K562 (cell line): Measurements from ENCODE around the gene ATP1A3. TPM values are rescaled to one million over a fixed set of nuclear protein-coding genes. Genes with fewer than 3 reads are reported as not detected.
A peak's percentile ranks its signal among the peaks of the same experiment; 100 is the strongest.

Source experiments
- BRD4 ChIP-seq: fragments of 200-600 bp; sonication (generic); IDR thresholded peaks from 2 replicates; pipeline ENCODE4 v1.6.1; 2017; ENCODE audit warnings: inconsistent platforms
- CBX8 ChIP-seq: fragments of 200-600 bp; sonication (generic); IDR thresholded peaks from 2 replicates; pipeline ENCODE4 v1.6.1; 2012; ENCODE audit warnings: borderline replicate concordance, mixed run types, low read depth, mild to moderate bottlenecking, moderate library complexity, mixed read lengths, low read length, control low read depth, inconsistent platforms; ENCODE audit not compliant: poor library complexity, severe bottlenecking; ENCODE audit errors: extremely low read depth
- CREB1 ChIP-seq, 2 experiments: sonication (generic) in 1 of 2; formaldehyde crosslinking in 1 of 2; IDR thresholded peaks; 2 replicates each; pipeline versions ENCODE4 v1.6.1 to v1.8.0; 2012 to 2022; ENCODE audit warnings: inconsistent platforms in 1 of 2, mild to moderate bottlenecking in 1 of 2, missing genetic modification reagents in 1 of 2, moderate library complexity in 1 of 2
- FOSL1 ChIP-seq: fragments of 200-800 bp; sonication (Bioruptor generic); conservative IDR thresholded peaks from 2 replicates; pipeline ENCODE4 v1.6.1; 2016; ENCODE audit warnings: missing genetic modification characterization, missing compliant biosample characterization
- LCOR ChIP-seq: sonication (generic); formaldehyde crosslinking; IDR thresholded peaks from 2 replicates; pipeline ENCODE4 v1.8.0; 2022; ENCODE audit warnings: mild to moderate bottlenecking, missing genetic modification reagents
- NBN ChIP-seq: fragments of 450-650 bp; IDR thresholded peaks from 2 replicates; pipeline ENCODE4 v1.6.1; 2016; ENCODE audit warnings: low read depth, mild to moderate bottlenecking
- NCOA1 ChIP-seq: fragments of 450-650 bp; IDR thresholded peaks from 2 replicates; pipeline ENCODE4 v1.6.1; 2016; ENCODE audit warnings: low read depth
- NFIX ChIP-seq: fragments of 250-450 bp; sonication (Bioruptor Pico); IDR thresholded peaks from 2 replicates; pipeline ENCODE4 v1.4.0; 2020; ENCODE audit warnings: low read depth, mild to moderate bottlenecking, moderate library complexity
- NFXL1 ChIP-seq: fragments of 450-650 bp; formaldehyde crosslinking; IDR thresholded peaks from 2 replicates; pipeline ENCODE4 v1.4.0; 2021; ENCODE audit warnings: mild to moderate bottlenecking
- RBM14 ChIP-seq: fragments of 200-400 bp; formaldehyde crosslinking; IDR thresholded peaks from 2 replicates; pipeline ENCODE4 v1.6.1; 2018; ENCODE audit warnings: low read depth, mild to moderate bottlenecking, low read length, moderate library complexity, borderline replicate concordance; ENCODE audit not compliant: insufficient read depth
- SMC3 ChIP-seq: conservative IDR thresholded peaks from 2 replicates; pipeline ENCODE4 v1.6.1; 2011; ENCODE audit warnings: low read depth, low read length, improper control_type of control experiment; ENCODE audit not compliant: insufficient read depth
- SP1 ChIP-seq: sonication (generic); formaldehyde crosslinking; IDR thresholded peaks from 2 replicates; pipeline ENCODE4 v1.8.1; 2022; ENCODE audit warnings: mild to moderate bottlenecking, missing genetic modification reagents
- TEAD2 ChIP-seq: fragments of 450-650 bp; IDR thresholded peaks from 2 replicates; pipeline ENCODE4 v1.6.1; 2016; ENCODE audit warnings: missing genetic modification characterization, control low read depth, missing compliant biosample characterization
- ZBTB8A ChIP-seq: fragments of 450-650 bp; IDR thresholded peaks from 2 replicates; pipeline ENCODE4 v1.6.1; 2018; ENCODE audit warnings: mild to moderate bottlenecking, moderate library complexity; ENCODE audit not compliant: partially characterized antibody
- ZNF184 ChIP-seq: sonication (generic); formaldehyde crosslinking; IDR thresholded peaks from 2 replicates; pipeline ENCODE4 v1.5.0; 2020; ENCODE audit warnings: missing genetic modification reagents
- ZNF347 ChIP-seq: fragments of 450-650 bp; formaldehyde crosslinking; IDR thresholded peaks from 2 replicates; pipeline ENCODE4 v1.4.0; 2020; ENCODE audit warnings: low read depth, mild to moderate bottlenecking, moderate library complexity
- polyA plus RNA-seq, 8 experiments: library from polyadenylated mRNA; depleted of rRNA in 4 of 8; stranded (reverse) in 5 of 8; unstranded in 3 of 8; fragments of >200 nt; fragmentation: Nextera tagmentation in 2 of 8; fragmentation: Illumina TruSeq in 1 of 8; extraction: Ambion mirVana in 2 of 8; extraction: Trizol in 1 of 8; gene quantifications; 2 replicates each; pipeline versions ENCODE4 v1.2.1 to v1.2.3, GENCODE V29; 2011 to 2014; ENCODE audit warnings: inconsistent platforms in 1 of 8, missing spikeins in 1 of 8
- total RNA-seq, 7 experiments: library from RNA; depleted of rRNA in 6 of 7; stranded (reverse); fragments of >200 nt in 6 of 7; fragmentation: Illumina TruSeq in 2 of 7; extraction: Trizol in 2 of 7; gene quantifications; 2 replicates each; pipeline versions ENCODE4 v1.2.1 to v1.2.3, GENCODE V29; 2011 to 2021; ENCODE audit warnings: low replicate concordance in 1 of 7
- TF ChIP-seq, protein P1 (sequence below): fragments of 450-650 bp; IDR thresholded peaks from 2 replicates; pipeline ENCODE4 v1.6.1; 2016; ENCODE audit warnings: missing biosample characterization, missing genetic modification characterization
- TF ChIP-seq, protein P2 (sequence below): fragments of 250-450 bp; sonication (Bioruptor Pico); IDR thresholded peaks from 2 replicates; pipeline ENCODE4 v1.5.0; 2020; ENCODE audit warnings: mild to moderate bottlenecking, borderline replicate concordance

The ATP1A3 gene
- total and polyA plus RNA-seq, 9 of the 15 experiments (the other 6 are each of a cell fraction or from before 2014, with no cell fraction given) = 0.03 to 1.0 (median 0.17) TPM; not detected in 3

DNA sequence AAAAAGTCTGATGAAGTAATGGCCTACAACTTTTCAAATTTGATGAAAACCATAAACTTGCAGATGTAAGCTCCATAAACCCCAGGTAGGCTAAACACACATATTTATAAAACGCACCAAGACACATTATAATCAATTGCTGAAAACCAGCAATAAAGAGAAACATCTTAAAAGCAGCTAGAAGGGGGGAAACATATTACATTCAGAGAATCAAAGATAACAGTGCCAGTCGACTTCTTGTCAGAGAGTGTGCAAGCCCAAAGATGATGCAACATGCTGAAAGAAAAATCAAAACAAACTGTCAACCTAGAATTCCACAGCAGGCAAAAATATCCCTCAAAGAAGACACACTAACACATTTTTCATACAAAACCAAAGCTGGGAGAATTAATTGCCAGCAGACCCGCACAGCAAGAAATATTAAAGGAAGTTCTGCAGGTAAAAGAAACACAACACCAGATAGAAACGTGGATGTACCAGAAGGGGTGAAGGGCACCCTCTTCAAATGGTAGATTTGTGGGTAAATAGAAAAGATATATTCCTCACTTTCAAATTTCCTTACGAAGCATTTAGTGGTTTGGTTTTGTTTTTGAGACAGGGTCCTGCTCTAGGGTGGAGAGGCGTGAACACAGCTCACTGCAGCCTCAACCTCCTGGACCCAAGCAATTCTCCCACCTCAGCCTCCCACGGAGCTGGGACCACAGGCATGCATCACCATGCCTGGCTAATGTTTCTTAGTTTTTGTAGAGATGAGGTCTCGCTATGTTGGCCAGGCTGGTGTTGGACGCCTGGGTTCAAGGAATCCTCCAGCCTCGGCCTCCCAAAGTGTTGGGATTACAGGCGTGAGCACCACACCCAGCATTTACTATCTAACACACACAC, 16.5 kb upstream of the ATP1A3 start (continued):
- no peak; the same call in none of the 2 replicates for TF ChIP-seq NBN
- TF ChIP-seq CREB1 (IDR thresholded peaks at IDR 0.05) = no peak
- no peak for TF ChIP-seq CREB1 (CRISPR knock-in tag; IDR thresholded peaks at IDR 0.05)
- no peak for TF ChIP-seq SMC3
- TF ChIP-seq NFIX (CRISPR knock-in tag) = no peak
- TF ChIP-seq BRD4 = 0 out of 2 replicates have a peak, but pooled peaks have one; percentile 12
- no peak for TF ChIP-seq CBX8
- no peak for TF ChIP-seq ZBTB8A
- peak; percentile 42; the same call in 1 of the 2 replicates for TF ChIP-seq NCOA1
- TF ChIP-seq, protein P1, sequence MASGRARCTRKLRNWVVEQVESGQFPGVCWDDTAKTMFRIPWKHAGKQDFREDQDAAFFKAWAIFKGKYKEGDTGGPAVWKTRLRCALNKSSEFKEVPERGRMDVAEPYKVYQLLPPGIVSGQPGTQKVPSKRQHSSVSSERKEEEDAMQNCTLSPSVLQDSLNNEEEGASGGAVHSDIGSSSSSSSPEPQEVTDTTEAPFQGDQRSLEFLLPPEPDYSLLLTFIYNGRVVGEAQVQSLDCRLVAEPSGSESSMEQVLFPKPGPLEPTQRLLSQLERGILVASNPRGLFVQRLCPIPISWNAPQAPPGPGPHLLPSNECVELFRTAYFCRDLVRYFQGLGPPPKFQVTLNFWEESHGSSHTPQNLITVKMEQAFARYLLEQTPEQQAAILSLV (tag) = peak; percentile 98
- TF ChIP-seq, protein P2, sequence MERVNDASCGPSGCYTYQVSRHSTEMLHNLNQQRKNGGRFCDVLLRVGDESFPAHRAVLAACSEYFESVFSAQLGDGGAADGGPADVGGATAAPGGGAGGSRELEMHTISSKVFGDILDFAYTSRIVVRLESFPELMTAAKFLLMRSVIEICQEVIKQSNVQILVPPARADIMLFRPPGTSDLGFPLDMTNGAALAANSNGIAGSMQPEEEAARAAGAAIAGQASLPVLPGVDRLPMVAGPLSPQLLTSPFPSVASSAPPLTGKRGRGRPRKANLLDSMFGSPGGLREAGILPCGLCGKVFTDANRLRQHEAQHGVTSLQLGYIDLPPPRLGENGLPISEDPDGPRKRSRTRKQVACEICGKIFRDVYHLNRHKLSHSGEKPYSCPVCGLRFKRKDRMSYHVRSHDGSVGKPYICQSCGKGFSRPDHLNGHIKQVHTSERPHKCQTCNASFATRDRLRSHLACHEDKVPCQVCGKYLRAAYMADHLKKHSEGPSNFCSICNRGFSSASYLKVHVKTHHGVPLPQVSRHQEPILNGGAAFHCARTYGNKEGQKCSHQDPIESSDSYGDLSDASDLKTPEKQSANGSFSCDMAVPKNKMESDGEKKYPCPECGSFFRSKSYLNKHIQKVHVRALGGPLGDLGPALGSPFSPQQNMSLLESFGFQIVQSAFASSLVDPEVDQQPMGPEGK (CRISPR knock-in tag) = no peak; the same call in 1 of the 2 replicates
- TF ChIP-seq SP1 (CRISPR knock-in tag) = no peak
- no peak for TF ChIP-seq LCOR (CRISPR knock-in tag)
- TF ChIP-seq RBM14 = no peak
- no peak for TF ChIP-seq ZNF184 (CRISPR knock-in tag)
- TF ChIP-seq FOSL1 = peak; percentile 50; the same call in 1 of the 2 replicates
- TF ChIP-seq ZNF347 (CRISPR knock-in tag) = no peak
- no peak for TF ChIP-seq TEAD2 (tag)
- TF ChIP-seq NFXL1 = 0 out of 2 replicates have a peak, but pooled peaks have one; percentile 43
